NCI-H345 treated with DMSO at 0.1 percent for 48 hours (cell line): ENCODE results near the gene DYNC1H1.
A peak's percentile ranks its signal among the peaks of the same experiment; 100 is the strongest.

Experiments used
- DNase-seq: peaks from one replicate; lab custom pipeline; 2025; ENCODE audit not compliant: unreplicated experiment; lab: John Stamatoyannopoulos, UW

The DYNC1H1 gene

GRCh38 chr14:102086972-102087761 is 122.8 kb downstream of the DYNC1H1 start, which contains the start of gene HSP90AA1:
HSP90AA1 (minus strand) TSS chr14:102087044; CDS start chr14:102086378, 666 bp downstream.
- peak; percentile 90 for DNase-seq

GRCh38 chr14:102087762-102088011 is 123.3 kb downstream of the DYNC1H1 start:
- no peak for DNase-seq

GRCh38 chr14:102088012-102088792 is 123.8 kb downstream of the DYNC1H1 start:
- DNase-seq = no peak

GRCh38 chr14:102089621-102090343 is 125.4 kb downstream of the DYNC1H1 start:
- DNase-seq = no peak

- no peak for DNase-seq
Observed at GRCh38 chr14:102090713-102091112, 126.3 kb downstream of the DYNC1H1 start.

GRCh38 chr14:102092806-102093205 is 128.4 kb downstream of the DYNC1H1 start:
- DNase-seq = no peak

- DNase-seq = no peak
Observed at GRCh38 chr14:102094101-102094500, 129.7 kb downstream of the DYNC1H1 start.

- DNase-seq = no peak
Observed at GRCh38 chr14:102095231-102095870, 131.0 kb downstream of the DYNC1H1 start.

- no peak for DNase-seq
Observed at GRCh38 chr14:102095871-102096568, 131.6 kb downstream of the DYNC1H1 start.

- DNase-seq = peak; percentile 31
Observed at GRCh38 chr14:102096569-102097188, 132.3 kb downstream of the DYNC1H1 start.

- DNase-seq = no peak
Observed at GRCh38 chr14:102097441-102098135, 133.2 kb downstream of the DYNC1H1 start.

- DNase-seq = no peak
Observed at GRCh38 chr14:102103062-102103695, 138.8 kb downstream of the DYNC1H1 start.

- DNase-seq = no peak
Observed at GRCh38 chr14:102105369-102105768, 141.0 kb downstream of the DYNC1H1 start.
